HG03025 (cell line): ENCODE data around the gene GOLGB1.
A peak's percentile ranks its signal among the peaks of the same experiment; 100 is the strongest.
"Not testable (repeated sequence)": the region's sequence is repeated elsewhere in the genome, so short reads cannot be mapped to it uniquely, and the experiment has no call there.

Experiments
- ATAC-seq: cut with Tn5 transposase; IDR thresholded peaks from one replicate; pipeline ENCODE4 v1.9.1; 2021; ENCODE audit warnings: mild to moderate bottlenecking, moderate library complexity; ENCODE audit not compliant: unreplicated experiment, low FRiP score

The GOLGB1 gene

DNA sequence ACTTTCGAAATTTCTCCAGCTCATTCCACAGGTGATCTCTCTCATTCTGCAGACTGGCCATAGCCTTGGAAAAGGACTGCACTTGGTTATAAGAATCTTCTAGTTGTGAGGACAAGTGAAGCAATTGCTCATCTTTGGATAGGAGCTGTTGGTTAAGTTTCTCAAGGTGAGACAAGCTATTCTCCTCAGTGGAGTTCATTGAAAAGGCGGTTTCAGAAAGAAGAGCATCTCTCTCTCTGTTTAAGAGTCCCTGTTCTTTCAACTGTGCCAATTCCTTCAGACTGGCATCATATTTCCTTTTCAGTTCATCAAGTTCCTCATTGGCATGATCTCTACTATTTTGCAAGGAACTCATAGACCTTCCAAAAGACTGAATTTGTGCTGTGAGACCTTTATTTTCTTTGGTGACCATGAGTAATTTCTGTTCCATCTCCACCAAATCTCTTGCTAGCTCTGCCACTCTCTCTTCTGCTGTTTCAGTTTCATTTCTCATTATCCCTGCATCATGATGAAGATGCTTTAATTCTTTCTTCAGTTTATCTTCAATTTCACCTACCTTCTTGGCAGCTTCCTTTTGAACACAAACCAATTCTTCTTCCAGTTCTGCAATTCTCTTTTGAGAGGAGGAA is 58.6 kb downstream of the GOLGB1 start:
- no peak for ATAC-seq

- ATAC-seq, result not testable (repeated sequence)
Measured at GRCh38 chr3:121688747-121689146, 60.8 kb downstream of the GOLGB1 start.

DNA sequence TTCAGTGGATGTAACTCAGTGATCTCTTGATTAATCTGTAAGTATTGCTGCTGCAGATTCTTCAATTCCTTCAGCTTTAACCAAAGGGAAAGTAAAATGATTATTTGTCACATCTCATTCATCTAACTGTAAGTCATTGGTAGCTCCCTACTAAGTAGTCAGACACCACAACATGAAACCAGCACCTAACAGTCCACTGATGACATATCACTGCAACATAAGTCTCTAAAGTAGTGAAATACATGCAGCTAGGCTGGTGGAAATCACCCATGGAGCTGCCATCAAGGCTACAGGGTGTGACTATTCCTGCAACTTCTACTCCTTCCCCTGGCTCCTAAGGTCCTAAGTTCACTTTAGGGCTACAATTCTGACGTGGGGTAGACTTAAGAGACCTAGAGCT is 67.7 kb downstream of the GOLGB1 start:
- no peak for ATAC-seq

- ATAC-seq, result no peak
Measured at GRCh38 chr3:121677141-121677540, 72.4 kb downstream of the GOLGB1 start.

GRCh38 chr3:121670676-121671075 is 78.9 kb downstream of the GOLGB1 start:
- no peak for ATAC-seq

DNA sequence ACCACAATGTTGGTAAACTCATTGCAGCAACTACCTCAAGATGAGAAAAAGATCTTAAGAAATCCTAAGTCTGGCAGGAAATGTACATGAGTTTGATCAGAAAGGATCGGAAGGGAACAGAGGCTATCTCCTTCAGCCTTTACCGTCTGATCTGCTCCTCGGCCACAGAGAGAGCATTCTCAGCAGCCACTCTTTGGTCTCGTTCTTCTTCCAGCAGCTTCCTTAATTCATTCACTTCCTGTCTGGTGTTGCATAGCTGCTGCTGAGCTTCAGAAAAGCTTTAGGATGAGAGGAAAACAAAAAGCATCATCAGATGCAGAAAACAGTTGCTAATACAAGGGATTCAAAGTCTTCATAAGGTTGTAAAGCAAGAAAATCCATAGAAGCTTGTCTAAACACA is 82.2 kb downstream of the GOLGB1 start:
- ATAC-seq, result no peak

DNA sequence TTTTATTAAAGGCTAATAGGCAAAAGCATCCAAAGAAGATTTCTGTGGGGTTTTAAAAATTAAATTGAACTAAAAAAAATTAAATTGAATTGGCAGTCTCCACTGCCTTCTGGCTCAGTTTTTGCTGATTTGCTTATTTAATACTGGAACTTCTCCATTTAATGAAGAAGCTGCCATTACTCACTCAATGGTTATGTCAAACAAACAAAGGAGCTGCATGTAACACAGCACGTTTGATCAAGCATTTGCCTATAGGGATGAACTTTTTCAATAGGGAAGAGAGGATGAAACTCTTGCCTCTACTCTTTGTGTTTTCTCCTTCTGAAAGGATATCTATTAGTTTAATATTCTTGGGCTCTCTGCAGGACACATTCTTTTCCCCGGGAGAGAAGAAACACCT is 84.1 kb downstream of the GOLGB1 start:
- no peak for ATAC-seq

DNA sequence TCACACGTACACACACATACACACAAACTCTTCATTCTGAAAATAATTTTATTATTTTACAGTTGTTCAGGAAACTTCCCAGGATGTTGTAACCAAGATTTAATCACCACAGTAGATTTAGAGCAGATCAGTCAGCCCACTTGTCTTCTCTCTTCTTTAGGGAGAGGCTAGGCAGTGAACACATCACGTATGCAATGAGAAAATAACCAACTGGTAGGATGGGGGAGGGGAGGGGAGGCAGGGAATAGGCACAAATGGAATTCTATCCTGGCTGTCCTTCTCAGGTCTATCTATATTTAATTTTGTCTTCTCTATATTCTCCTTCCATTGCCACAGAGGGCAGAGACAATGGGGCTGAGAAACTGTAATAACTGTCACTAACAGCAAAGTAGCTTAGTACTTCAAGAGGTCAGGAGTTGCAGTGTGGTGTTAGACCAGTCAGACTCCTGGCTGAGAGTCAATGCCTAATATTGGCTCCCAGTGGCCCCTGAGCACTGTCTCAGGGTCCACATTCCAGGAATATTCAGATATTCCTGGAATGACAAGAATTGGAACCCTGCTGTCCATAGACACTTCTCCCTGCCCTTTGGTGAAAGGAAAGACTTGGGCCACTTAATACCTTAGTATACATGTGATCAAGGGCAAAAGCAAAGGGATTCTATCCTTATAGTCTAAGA is 86.2 kb downstream of the GOLGB1 start:
- no peak for ATAC-seq

GRCh38 chr3:121662742-121663141 is 86.8 kb downstream of the GOLGB1 start:
- no peak for ATAC-seq

DNA sequence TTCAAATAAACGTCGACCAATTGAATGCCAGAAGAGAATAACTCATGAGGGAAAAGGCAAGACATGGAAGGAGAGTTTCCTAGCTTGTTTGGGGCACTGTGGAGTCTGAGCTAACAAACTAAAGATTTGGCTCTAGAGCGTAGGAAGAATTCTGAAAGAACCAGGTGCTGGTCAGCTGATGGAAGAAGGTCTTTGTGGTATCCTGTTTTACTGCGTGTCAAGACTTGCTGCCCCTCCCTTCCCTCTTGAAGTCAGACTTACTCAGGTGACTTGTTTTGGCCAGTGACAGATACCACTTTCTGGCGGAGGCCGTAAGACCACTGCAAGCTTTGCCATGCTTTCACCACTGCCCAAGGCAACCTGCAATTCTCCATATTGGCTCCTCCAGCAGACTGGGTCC is 88.2 kb downstream of the GOLGB1 start:
- no peak for ATAC-seq

GRCh38 chr3:121660356-121661171 is 89.0 kb downstream of the GOLGB1 start, which contains the start of gene HCLS1:
Gene HCLS1, minus strand, starts transcription at chr3:121660903. Its CDS starts 2,556 bp downstream, at chr3:121658347.
- peak; percentile 77 for ATAC-seq

DNA sequence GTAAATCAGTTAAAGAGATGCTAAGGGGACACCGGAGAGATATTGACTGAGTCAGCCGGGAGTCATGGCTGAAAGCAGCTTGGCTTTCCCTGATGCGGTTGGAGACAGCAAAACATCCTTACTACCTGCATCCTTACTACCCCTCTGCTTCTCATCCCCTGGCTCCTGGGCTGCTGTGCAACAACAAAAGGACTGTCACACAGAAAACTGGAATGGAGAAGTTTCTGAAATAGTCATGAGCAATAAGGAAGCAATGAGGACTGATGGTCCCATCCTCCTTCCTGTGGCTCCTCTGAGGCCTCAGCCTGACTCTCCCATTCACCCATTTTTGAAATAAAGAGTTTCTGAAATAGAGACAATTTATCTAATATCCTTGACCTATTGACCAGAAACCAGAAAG is 90.0 kb downstream of the GOLGB1 start:
- ATAC-seq, result no peak

GRCh38 chr3:121658716-121659435 is 90.7 kb downstream of the GOLGB1 start:
- no peak for ATAC-seq

- no peak for ATAC-seq
Measured at GRCh38 chr3:121654493-121655385, 94.8 kb downstream of the GOLGB1 start.

DNA sequence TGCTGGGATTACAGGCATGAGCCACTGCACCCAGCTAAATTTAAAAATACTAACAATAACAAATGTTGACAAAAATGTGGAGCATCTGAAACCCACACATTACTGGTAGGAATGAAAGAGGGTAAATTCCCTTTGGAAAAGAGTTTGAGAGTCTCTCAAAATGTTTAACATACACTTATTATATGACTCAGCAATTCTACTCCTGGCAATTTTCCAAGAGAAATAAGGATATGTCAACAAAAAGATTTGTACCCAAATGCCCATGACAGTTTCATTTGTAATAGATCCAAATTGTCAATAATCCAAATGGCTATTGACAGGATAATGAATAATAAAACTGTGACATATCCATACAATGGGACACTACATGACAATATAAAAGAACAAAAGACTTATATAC is 97.9 kb downstream of the GOLGB1 start:
- ATAC-seq, result no peak

DNA sequence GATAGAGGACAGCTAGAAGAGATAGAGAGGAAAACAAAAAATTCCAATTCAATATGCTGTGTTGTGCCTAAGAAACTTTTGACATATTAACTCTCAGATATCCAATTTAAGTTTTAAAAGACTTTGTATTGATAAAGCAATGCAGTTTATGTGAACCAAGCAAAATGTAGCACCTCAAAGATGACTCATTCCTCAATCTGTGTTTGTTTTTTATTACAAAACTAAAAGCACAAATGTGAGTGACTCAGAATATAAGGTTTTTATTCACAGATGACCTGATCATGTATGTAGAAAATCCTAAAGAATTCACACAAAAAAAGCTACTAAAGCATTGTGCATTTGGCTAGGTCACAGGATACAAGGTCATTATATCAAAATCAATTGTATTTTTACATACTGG is 99.9 kb downstream of the GOLGB1 start:
- no peak for ATAC-seq

DNA sequence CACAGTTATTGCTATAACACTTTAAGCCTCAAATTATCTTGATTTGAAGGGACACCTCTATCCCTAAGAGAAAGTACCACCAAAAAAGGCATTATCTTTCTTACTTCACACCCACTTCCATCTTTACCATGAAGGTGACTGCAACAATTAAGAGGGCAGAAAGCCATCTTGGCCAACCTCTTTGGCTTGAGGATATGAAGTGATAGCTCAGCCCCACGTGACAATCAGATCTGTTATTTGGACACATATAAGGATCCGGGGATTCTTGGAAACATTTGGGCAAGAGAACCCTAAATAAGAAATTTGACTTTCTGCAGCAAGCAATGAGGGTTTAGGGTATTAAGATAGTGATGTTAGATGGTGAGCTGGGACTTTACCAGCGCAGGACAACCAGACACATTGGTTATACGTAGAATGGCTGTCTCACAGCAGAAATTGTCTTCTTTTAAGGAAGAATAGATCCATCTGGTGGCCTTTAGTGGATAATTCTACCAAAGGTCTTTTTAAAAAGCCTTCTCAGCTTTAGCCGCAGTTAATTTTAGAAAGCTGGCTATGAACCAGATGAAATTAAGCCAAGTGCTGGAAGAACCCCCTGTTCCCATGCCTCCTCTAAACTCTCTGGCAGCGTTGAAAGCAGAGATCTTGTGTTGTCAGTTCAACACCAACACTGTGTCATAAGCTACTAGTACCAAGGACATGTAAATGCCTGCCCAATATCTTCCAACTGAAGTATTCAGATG is 101.2 kb downstream of the GOLGB1 start:
- ATAC-seq, result no peak

DNA sequence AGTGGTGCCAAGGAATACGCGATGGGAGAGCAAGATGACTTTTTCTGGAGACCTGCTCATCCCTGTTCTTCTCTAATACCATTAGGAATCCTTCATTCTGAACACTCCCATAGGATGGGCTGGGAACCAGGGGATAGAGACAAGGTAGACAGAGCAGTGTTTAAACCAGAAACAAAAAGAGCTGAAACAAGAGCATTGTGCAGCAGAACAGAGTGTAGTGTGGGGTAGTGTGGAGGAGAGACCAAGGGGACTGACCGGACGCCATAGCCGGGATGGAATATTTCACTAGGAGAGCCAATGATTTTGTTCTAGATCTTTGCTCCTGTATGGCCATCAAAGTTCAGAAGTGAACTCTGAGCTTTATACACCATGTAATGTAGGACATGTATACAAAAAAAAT is 104.5 kb downstream of the GOLGB1 start:
- ATAC-seq, result no peak

- no peak for ATAC-seq
Measured at GRCh38 chr3:121642601-121643314, 106.8 kb downstream of the GOLGB1 start.
